GM12874 (cell line): Measurements from ENCODE around the gene VPS41.

Experiments
- CTCF ChIP-seq: IDR thresholded peaks from 2 replicates; pipeline ENCODE4 v1.5.1; 2011; ENCODE audit warnings: low read depth, mild to moderate bottlenecking, control low read depth, low read length, moderate library complexity; ENCODE audit not compliant: insufficient read depth

Gene VPS41

GRCh38 chr7:38838725-38839385 is 70.1 kb downstream of the VPS41 start:
- no peak for TF ChIP-seq CTCF

- TF ChIP-seq CTCF: no peak
These were observed 74.6 kb downstream of the VPS41 start for GRCh38 chr7:38834357-38834756.

- TF ChIP-seq CTCF: no peak
These were observed 75.7 kb downstream of the VPS41 start for GRCh38 chr7:38833329-38833728.

- no peak for TF ChIP-seq CTCF
These were observed 77.6 kb downstream of the VPS41 start for GRCh38 chr7:38831259-38831996.

GRCh38 chr7:38830826-38831225 is 78.2 kb downstream of the VPS41 start:
- TF ChIP-seq CTCF: no peak

GRCh38 chr7:38829488-38830165 is 79.4 kb downstream of the VPS41 start:
- no peak for TF ChIP-seq CTCF

GRCh38 chr7:38828026-38828425 is 81.0 kb downstream of the VPS41 start:
- no peak for TF ChIP-seq CTCF
